ENCODE results near the gene PRPF40B. TPM values are rescaled to one million over a fixed set of nuclear protein-coding genes. Genes with fewer than 3 reads are reported as not detected.

PRPF40B gene
- total and polyA plus RNA-seq, 9 of the 15 experiments (the other 6 are each of a cell fraction or from before 2014, with no cell fraction given) = 0.55 to 10.6 (median 4.8) TPM

DNA sequence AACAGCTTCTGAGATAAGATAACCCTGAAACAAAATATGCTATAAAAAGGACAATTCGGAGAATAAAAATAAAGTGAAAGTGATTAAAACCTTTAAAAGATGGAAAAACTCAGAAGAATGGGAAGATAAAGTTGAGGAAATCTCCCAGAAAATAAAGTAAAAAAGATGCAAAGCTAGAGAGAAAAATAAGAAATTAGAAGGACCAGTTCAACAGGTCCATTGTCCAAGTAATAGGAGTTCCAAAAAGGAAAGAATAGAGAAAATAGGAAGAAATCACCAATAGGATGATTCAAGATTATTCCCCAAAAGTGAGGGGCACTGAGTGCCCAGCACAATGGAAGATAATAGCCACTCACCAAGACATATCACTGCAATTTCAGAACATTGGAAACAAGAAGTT, 4.8 kb upstream of the PRPF40B start:
- Histone ChIP-seq H3K9me3 (replicated peaks; ENCODE audit: control insufficient read depth, insufficient read depth, low read depth, low read length) (no peaks in the 10 kb centered on the region), H3K4me2 (ENCODE audit: insufficient read depth, low read length) (no peak overlapping the region), H3K4me1 (replicated peaks in 1 of 2; ENCODE audit: control insufficient read depth in 2 of 2, insufficient read depth in 2 of 2, low read length in 2 of 2) (peaks cover 15 to 19% of the 10 kb centered on the region in 2 experiments), H3K36me3 (ENCODE audit: control insufficient read depth, insufficient read depth, low read length) (no peaks in the 10 kb centered on the region), H3K27ac (ENCODE audit: extremely low read depth, low read depth, low read length) (no peak overlapping the region), H3K79me2 (ENCODE audit: control insufficient read depth, insufficient read depth, low read length) (no peaks in the 10 kb centered on the region), H3K4me3 (no peak overlapping the region), H2AFZ (ENCODE audit: low read depth, low read length) (no peak overlapping the region), H3K9me1 (ENCODE audit: control insufficient read depth, insufficient read depth, low read length) (no peaks in the 10 kb centered on the region), H3K9ac (ENCODE audit: insufficient read depth in 1 of 2, low read depth in 2 of 2, low read length in 2 of 2) (no peak overlapping the region), H4K20me1 (replicated peaks; ENCODE audit: control insufficient read depth, insufficient read depth, low read length) (no peaks in the 10 kb centered on the region), H3K27me3 (ENCODE audit: control insufficient read depth in 2 of 2, insufficient read depth in 2 of 2, low read length in 2 of 2) (no peaks in the 10 kb centered on the region)
- intact Hi-C loops (cut with micrococcal nuclease) = no loop called here
- ATAC-seq (no peak), DNase-seq (ENCODE audit: extremely low read depth in 1 of 4, low spot score in 3 of 4) (no peak), FAIRE-seq (no peak)
- ChIA-PET POLR2A (interaction anchor here (0.6 to 1.5 kb wide), 4 partner anchors 123 to 351 kb away, joined by 3 read pairs; no protein-coding TSS in a partner anchor), CTCF (ENCODE audit: low intra/inter-chr PET ratio) (no interaction called here)
- no TSS peak for BruUV-seq (replicated peaks)
- in situ Hi-C loops (cut with MboI) = no loop called here
- 17% methylated on average over 1 of the region's 1 CpG for WGBS (ENCODE audit: insufficient coverage, low coverage, missing lambda C conversion rate)
- TF ChIP-seq ZKSCAN1 (IDR thresholded peaks at IDR 0.05; ENCODE audit: low read depth, low read length) (no peak), NCOA4 (IDR thresholded peaks at IDR 0.05; ENCODE audit: partially characterized antibody) (no peak), ZSCAN29 (IDR thresholded peaks at IDR 0.05) (no peak), SMARCC2 (IDR thresholded peaks at IDR 0.05; ENCODE audit: low read depth) (no peak), MTF1 (CRISPR knock-in tag; IDR thresholded peaks at IDR 0.05; ENCODE audit: borderline replicate concordance) (no peak), RB1 (IDR thresholded peaks at IDR 0.05; ENCODE audit: low read depth) (no peak)

DNA sequence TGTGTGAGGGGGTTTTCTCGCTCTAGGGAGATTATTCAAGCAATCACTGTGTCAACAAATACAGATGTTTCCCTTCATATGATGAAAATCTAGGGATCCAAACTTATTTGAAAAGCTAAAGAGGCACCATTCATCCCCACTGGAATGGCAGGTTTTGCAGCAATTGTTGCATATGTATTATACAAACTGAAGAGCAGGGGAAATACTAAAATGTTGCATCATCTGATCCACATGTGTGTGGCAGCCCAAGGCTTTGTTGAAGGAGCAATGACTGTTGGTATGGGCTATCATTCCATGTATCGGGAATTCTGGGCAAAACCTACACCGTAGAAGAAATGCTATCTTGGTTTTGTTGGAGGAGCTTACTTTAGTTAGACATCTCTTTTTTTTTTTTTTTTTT, 4.1 kb upstream of the PRPF40B start:
- Histone ChIP-seq H3K79me2 (ENCODE audit: control insufficient read depth, insufficient read depth, low read length) (no peaks in the 10 kb centered on the region), H3K9me1 (ENCODE audit: control insufficient read depth, insufficient read depth, low read length) (no peaks in the 10 kb centered on the region), H3K4me1 (replicated peaks in 1 of 2; ENCODE audit: control insufficient read depth in 2 of 2, insufficient read depth in 2 of 2, low read length in 2 of 2) (peaks cover 15 to 22% of the 10 kb centered on the region in 2 experiments), H3K27ac (ENCODE audit: extremely low read depth, low read depth, low read length) (no peak overlapping the region), H4K20me1 (replicated peaks; ENCODE audit: control insufficient read depth, insufficient read depth, low read length) (no peaks in the 10 kb centered on the region), H3K27me3 (ENCODE audit: control insufficient read depth in 2 of 2, insufficient read depth in 2 of 2, low read length in 2 of 2) (no peaks in the 10 kb centered on the region), H3K4me2 (ENCODE audit: insufficient read depth, low read length) (no peak overlapping the region), H3K4me3 (no peak overlapping the region), H3K9me3 (replicated peaks; ENCODE audit: control insufficient read depth, insufficient read depth, low read depth, low read length) (no peaks in the 10 kb centered on the region), H2AFZ (ENCODE audit: low read depth, low read length) (no peak overlapping the region), H3K9ac (ENCODE audit: insufficient read depth in 1 of 2, low read depth in 2 of 2, low read length in 2 of 2) (no peak overlapping the region), H3K36me3 (ENCODE audit: control insufficient read depth, insufficient read depth, low read length) (no peaks in the 10 kb centered on the region)
- 78% methylated on average over 3 of the region's 3 CpGs for WGBS (ENCODE audit: insufficient coverage, low coverage, missing lambda C conversion rate)
- ChIA-PET CTCF (ENCODE audit: low intra/inter-chr PET ratio) (interaction anchor here (0.6 kb wide), 1 partner anchor 159 kb away, joined by 5 read pairs; no protein-coding TSS in a partner anchor), POLR2A (interaction anchor here (0.6 to 1.5 kb wide), 6 partner anchors 15 to 352 kb away, joined by 3 read pairs; no protein-coding TSS in a partner anchor)
- in situ Hi-C loops (cut with MboI) (no loop called here), intact Hi-C loops (cut with micrococcal nuclease) (no loop called here)
- DNase-seq (ENCODE audit: extremely low read depth in 1 of 4, low spot score in 3 of 4) = no peak
- FAIRE-seq = no peak
- ATAC-seq = no peak
- BruUV-seq (replicated peaks) = no TSS peak
- TF ChIP-seq HMGN3 (IDR thresholded peaks at IDR 0.05; ENCODE audit: borderline replicate concordance, extremely low read depth, insufficient read length, low read depth, low read length) = no peak
- TF ChIP-seq GABPB2 (CRISPR knock-in tag; conservative IDR thresholded peaks at IDR 0.05) = no peak
- TF ChIP-seq TARDBP (IDR thresholded peaks at IDR 0.05) = no peak
- TF ChIP-seq, protein P1, sequence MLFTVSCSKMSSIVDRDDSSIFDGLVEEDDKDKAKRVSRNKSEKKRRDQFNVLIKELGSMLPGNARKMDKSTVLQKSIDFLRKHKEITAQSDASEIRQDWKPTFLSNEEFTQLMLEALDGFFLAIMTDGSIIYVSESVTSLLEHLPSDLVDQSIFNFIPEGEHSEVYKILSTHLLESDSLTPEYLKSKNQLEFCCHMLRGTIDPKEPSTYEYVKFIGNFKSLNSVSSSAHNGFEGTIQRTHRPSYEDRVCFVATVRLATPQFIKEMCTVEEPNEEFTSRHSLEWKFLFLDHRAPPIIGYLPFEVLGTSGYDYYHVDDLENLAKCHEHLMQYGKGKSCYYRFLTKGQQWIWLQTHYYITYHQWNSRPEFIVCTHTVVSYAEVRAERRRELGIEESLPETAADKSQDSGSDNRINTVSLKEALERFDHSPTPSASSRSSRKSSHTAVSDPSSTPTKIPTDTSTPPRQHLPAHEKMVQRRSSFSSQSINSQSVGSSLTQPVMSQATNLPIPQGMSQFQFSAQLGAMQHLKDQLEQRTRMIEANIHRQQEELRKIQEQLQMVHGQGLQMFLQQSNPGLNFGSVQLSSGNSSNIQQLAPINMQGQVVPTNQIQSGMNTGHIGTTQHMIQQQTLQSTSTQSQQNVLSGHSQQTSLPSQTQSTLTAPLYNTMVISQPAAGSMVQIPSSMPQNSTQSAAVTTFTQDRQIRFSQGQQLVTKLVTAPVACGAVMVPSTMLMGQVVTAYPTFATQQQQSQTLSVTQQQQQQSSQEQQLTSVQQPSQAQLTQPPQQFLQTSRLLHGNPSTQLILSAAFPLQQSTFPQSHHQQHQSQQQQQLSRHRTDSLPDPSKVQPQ (CRISPR knock-in tag; IDR thresholded peaks at IDR 0.05; ENCODE audit: borderline replicate concordance) = no peak
- no peak for TF ChIP-seq NFXL1 (CRISPR knock-in tag; IDR thresholded peaks at IDR 0.05)
- no peak for TF ChIP-seq NCOA2 (IDR thresholded peaks at IDR 0.05; ENCODE audit: partially characterized antibody in 2 of 2)
- no peak for TF ChIP-seq NR4A1 (CRISPR knock-in tag; IDR thresholded peaks at IDR 0.05)
- no peak for TF ChIP-seq NR4A1 (tag; IDR thresholded peaks at IDR 0.05)
- no peak for TF ChIP-seq DMBX1 (CRISPR knock-in tag; IDR thresholded peaks at IDR 0.05; ENCODE audit: borderline replicate concordance)
- no peak for TF ChIP-seq ETS2 (tag; IDR thresholded peaks at IDR 0.05; ENCODE audit: borderline replicate concordance, poor library complexity, severe bottlenecking)

Measured in K562 (cell line).